ENCODE data around the gene SMU1. TPM values are rescaled to one million over a fixed set of nuclear protein-coding genes. Genes with fewer than 3 reads are reported as not detected.

The SMU1 gene
- total RNA-seq, 4 donors from 2014 or later: 9.3 to 17.3 (median 10.9) TPM

GRCh38 chr9:33023661-33024060 is 52.8 kb downstream of the SMU1 start:
- H3K27ac ChIP-seq: peak overlapping the region in 1 of 4 donors; percentile 98
- H3K9me3 ChIP-seq: no peaks in the 10 kb centered on the region
- no peak for DNase-seq
- no peak for TF ChIP-seq CTCF (IDR thresholded peaks at IDR 0.05)
- TF ChIP-seq POLR2A (IDR thresholded peaks at IDR 0.05): no peak
- H3K36me3 ChIP-seq: peaks cover 0 to 19% (median 0%) of the 10 kb centered on the region in 3 donors
- peaks cover 3 to 47% (median 14%) of the 10 kb centered on the region in 4 donors for H3K4me1 ChIP-seq
- peak overlapping the region in 2 of 4 donors; percentile 85 to 98 for H3K4me3 ChIP-seq
- no peaks in the 10 kb centered on the region for H3K27me3 ChIP-seq

GRCh38 chr9:33022755-33023154 is 53.7 kb downstream of the SMU1 start:
- H3K4me3 ChIP-seq: no peak overlapping the region
- no peaks in the 10 kb centered on the region for H3K9me3 ChIP-seq
- H3K4me1 ChIP-seq: peaks cover 3 to 38% (median 13%) of the 10 kb centered on the region in 4 donors
- no peaks in the 10 kb centered on the region for H3K27me3 ChIP-seq
- no peak overlapping the region for H3K27ac ChIP-seq
- H3K36me3 ChIP-seq: peaks cover 0 to 11% (median 0%) of the 10 kb centered on the region in 3 donors
- no peak for DNase-seq
- TF ChIP-seq CTCF (IDR thresholded peaks at IDR 0.05): no peak
- TF ChIP-seq POLR2A (IDR thresholded peaks at IDR 0.05): no peak

GRCh38 chr9:33022303-33022702 is 54.2 kb downstream of the SMU1 start:
- no peak for TF ChIP-seq CTCF (IDR thresholded peaks at IDR 0.05)
- no peak for TF ChIP-seq POLR2A (IDR thresholded peaks at IDR 0.05)

GRCh38 chr9:33019797-33020196 is 56.7 kb downstream of the SMU1 start:
- no peak overlapping the region for H3K4me3 ChIP-seq
- peaks cover 0 to 22% (median 5%) of the 10 kb centered on the region in 4 donors for H3K4me1 ChIP-seq
- no peak for DNase-seq
- H3K9me3 ChIP-seq: no peaks in the 10 kb centered on the region
- no peak for TF ChIP-seq CTCF (IDR thresholded peaks at IDR 0.05)
- TF ChIP-seq POLR2A (IDR thresholded peaks at IDR 0.05): no peak
- H3K27me3 ChIP-seq: no peaks in the 10 kb centered on the region
- no peaks in the 10 kb centered on the region for H3K36me3 ChIP-seq
- H3K27ac ChIP-seq: no peak overlapping the region

More at GRCh38 chr9:33022303-33022702, 54.2 kb downstream of the SMU1 start:
- peaks cover 0 to 7% (median 0%) of the 10 kb centered on the region in 3 donors for H3K36me3 ChIP-seq
- H3K27ac ChIP-seq: no peak overlapping the region
- H3K9me3 ChIP-seq: no peaks in the 10 kb centered on the region
- DNase-seq: no peak
- peaks cover 3 to 33% (median 9%) of the 10 kb centered on the region in 4 donors for H3K4me1 ChIP-seq
- H3K27me3 ChIP-seq: no peaks in the 10 kb centered on the region
- no peak overlapping the region for H3K4me3 ChIP-seq

- TF ChIP-seq CTCF (IDR thresholded peaks at IDR 0.05) (no peak), POLR2A (IDR thresholded peaks at IDR 0.05) (no peak)
- Histone ChIP-seq H3K36me3 (no peaks in the 10 kb centered on the region), H3K9me3 (no peaks in the 10 kb centered on the region), H3K4me1 (peaks cover 0 to under 1% (median 0%) of the 10 kb centered on the region in 4 donors), H3K27ac (no peak overlapping the region), H3K27me3 (no peaks in the 10 kb centered on the region), H3K4me3 (no peak overlapping the region)
- no peak for DNase-seq
Observed at GRCh38 chr9:33017283-33018041, 59.0 kb downstream of the SMU1 start.

All from Peyer's patch (tissue), 4 donors.